ENCODE data around the gene SSR1. TPM values are rescaled to one million over a fixed set of nuclear protein-coding genes. Genes with fewer than 3 reads are reported as not detected.

SSR1 gene
- total and polyA plus RNA-seq, 9 of the 15 experiments (the other 6 are each of a cell fraction or from before 2014, with no cell fraction given) = 87.7 to 220 (median 144) TPM

DNA sequence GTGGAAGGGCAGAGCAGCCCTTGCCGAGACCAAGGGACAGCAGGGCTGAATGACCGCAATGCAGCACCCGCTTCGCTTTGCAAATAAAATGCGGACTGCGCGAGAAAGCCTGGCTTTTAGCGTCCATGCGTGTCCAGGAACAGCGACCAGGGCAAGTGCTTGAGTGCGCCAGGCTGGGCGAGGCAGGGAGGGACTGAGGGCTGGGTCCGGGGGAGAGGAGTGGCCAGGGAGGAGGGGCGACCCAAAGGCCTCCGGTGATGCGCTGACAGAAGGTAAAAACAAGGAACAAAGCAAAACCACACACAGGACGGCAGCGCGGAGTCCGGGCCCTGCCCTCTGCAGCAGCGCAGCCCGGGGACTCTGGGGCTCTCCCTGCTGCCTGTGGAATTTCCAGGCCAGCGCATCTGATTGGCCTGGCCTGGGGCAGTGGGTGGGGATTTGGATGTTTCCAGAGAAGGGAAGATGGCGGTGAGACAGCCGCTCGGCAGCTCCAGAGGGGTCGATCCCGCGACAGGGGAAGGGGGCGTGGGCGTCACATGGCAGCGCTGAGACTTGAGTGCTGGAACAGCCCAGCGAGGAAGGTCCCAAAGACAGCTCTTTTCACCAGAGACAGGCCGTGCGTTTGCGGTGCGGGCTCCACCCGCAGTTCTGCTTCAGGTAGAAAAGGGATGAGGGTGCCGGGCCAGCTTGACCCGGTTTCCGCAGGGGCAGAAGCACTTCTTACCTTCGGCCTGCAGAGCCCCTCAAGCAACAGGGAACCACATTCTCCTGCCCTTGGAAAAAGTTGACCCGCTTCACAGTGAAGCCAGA, 51.8 kb downstream of the SSR1 start (continued):
- TF ChIP-seq ZNF212 (CRISPR knock-in tag; IDR thresholded peaks at IDR 0.05) (no peak), ARNT (IDR thresholded peaks at IDR 0.05) (no peak), ZNF282 (CRISPR knock-in tag; IDR thresholded peaks at IDR 0.05) (no peak), MEF2D (tag; conservative IDR thresholded peaks at IDR 0.05; ENCODE audit: low read depth) (no peak), SAFB (IDR thresholded peaks at IDR 0.05; ENCODE audit: borderline replicate concordance, low read depth, low read length) (no peak), SMARCC2 (IDR thresholded peaks at IDR 0.05; ENCODE audit: low read depth) (no peak), GTF2E2 (tag; IDR thresholded peaks at IDR 0.05) (no peak), OTX1 (CRISPR knock-in tag; IDR thresholded peaks at IDR 0.05) (no peak), ZFP30 (CRISPR knock-in tag; IDR thresholded peaks at IDR 0.05; ENCODE audit: borderline replicate concordance) (no peak), PCBP1 (IDR thresholded peaks at IDR 0.05; ENCODE audit: low read depth, low read length, poor library complexity, severe bottlenecking) (no peak), LCOR (CRISPR knock-in tag; IDR thresholded peaks at IDR 0.05) (no peak), POLR3A (IDR thresholded peaks at IDR 0.05; ENCODE audit: borderline replicate concordance, extremely low read depth, insufficient read depth, insufficient read length) (no peak), ZNF644 (tag; IDR thresholded peaks at IDR 0.05; ENCODE audit: low read depth) (no peak), ZNF324 (CRISPR knock-in tag; IDR thresholded peaks at IDR 0.05) (no peak), ZNF668 (CRISPR knock-in tag; IDR thresholded peaks at IDR 0.05) (no peak), PRPF4 (IDR thresholded peaks at IDR 0.05; ENCODE audit: insufficient read depth, low read depth, low read length, poor library complexity, severe bottlenecking) (no peak), CC2D1A (IDR thresholded peaks at IDR 0.05) (no peak), FOXJ2 (tag; IDR thresholded peaks at IDR 0.05) (no peak), NCOA4 (IDR thresholded peaks at IDR 0.05; ENCODE audit: partially characterized antibody) (no peak), PHB (CRISPR knock-in tag; IDR thresholded peaks at IDR 0.05) (no peak), CBX1 (IDR thresholded peaks at IDR 0.05; ENCODE audit: low read depth) (no peak), HDAC3 (IDR thresholded peaks at IDR 0.05; ENCODE audit: borderline replicate concordance, partially characterized antibody) (no peak), NFE2 (IDR thresholded peaks at IDR 0.05; ENCODE audit: low read depth) (no peak), CCNT2 (IDR thresholded peaks at IDR 0.05; ENCODE audit: borderline replicate concordance, extremely low read depth, insufficient read length, low read depth, low read length) (no peak)
- TF ChIP-seq, protein P1, sequence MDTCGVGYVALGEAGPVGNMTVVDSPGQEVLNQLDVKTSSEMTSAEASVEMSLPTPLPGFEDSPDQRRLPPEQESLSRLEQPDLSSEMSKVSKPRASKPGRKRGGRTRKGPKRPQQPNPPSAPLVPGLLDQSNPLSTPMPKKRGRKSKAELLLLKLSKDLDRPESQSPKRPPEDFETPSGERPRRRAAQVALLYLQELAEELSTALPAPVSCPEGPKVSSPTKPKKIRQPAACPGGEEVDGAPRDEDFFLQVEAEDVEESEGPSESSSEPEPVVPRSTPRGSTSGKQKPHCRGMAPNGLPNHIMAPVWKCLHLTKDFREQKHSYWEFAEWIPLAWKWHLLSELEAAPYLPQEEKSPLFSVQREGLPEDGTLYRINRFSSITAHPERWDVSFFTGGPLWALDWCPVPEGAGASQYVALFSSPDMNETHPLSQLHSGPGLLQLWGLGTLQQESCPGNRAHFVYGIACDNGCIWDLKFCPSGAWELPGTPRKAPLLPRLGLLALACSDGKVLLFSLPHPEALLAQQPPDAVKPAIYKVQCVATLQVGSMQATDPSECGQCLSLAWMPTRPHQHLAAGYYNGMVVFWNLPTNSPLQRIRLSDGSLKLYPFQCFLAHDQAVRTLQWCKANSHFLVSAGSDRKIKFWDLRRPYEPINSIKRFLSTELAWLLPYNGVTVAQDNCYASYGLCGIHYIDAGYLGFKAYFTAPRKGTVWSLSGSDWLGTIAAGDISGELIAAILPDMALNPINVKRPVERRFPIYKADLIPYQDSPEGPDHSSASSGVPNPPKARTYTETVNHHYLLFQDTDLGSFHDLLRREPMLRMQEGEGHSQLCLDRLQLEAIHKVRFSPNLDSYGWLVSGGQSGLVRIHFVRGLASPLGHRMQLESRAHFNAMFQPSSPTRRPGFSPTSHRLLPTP (IDR thresholded peaks at IDR 0.05; ENCODE audit: borderline replicate concordance, extremely low read depth, insufficient read length) = no peak
- TF ChIP-seq, protein P2, sequence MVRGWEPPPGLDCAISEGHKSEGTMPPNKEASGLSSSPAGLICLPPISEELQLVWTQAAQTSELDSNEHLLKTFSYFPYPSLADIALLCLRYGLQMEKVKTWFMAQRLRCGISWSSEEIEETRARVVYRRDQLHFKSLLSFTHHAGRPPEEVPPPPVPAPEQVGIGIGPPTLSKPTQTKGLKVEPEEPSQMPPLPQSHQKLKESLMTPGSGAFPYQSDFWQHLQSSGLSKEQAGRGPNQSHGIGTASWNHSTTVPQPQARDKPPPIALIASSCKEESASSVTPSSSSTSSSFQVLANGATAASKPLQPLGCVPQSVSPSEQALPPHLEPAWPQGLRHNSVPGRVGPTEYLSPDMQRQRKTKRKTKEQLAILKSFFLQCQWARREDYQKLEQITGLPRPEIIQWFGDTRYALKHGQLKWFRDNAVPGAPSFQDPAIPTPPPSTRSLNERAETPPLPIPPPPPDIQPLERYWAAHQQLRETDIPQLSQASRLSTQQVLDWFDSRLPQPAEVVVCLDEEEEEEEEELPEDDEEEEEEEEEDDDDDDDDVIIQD (CRISPR knock-in tag; IDR thresholded peaks at IDR 0.05) = no peak
